HepG2 (cell line): ENCODE results near the gene HSD11B2. TPM values are rescaled to one million over a fixed set of nuclear protein-coding genes. Genes with fewer than 3 reads are reported as not detected.

Source experiments
- CBX2 ChIP-seq, 2 experiments: fragments of 200-600 bp in 1 of 2; sonication (generic); formaldehyde crosslinking in 1 of 2; IDR thresholded peaks; 2 replicates each; pipeline versions ENCODE4 v1.7.0 to v1.8.1; 2018 to 2022; ENCODE audit warnings: low read depth in 2 of 2, low read length in 1 of 2, mild to moderate bottlenecking in 1 of 2, missing genetic modification reagents in 1 of 2
- EZH2 ChIP-seq: conservative IDR thresholded peaks from 2 replicates; pipeline ENCODE4 v1.6.1; 2012; ENCODE audit warnings: mild to moderate bottlenecking, low read depth, low read length, moderate library complexity
- GABPA ChIP-seq, 2 experiments: IDR thresholded peaks; 2 replicates each; pipeline ENCODE4 v1.6.1; 2011 to 2016; ENCODE audit warnings: low read depth in 2 of 2, low read length in 1 of 2, missing biosample characterization in 1 of 2, missing genetic modification characterization in 1 of 2
- GZF1 ChIP-seq: sonication (generic); formaldehyde crosslinking; IDR thresholded peaks from 2 replicates; pipeline ENCODE4 v1.5.1; 2020; ENCODE audit warnings: mild to moderate bottlenecking, missing genetic modification reagents
- HOXA5 ChIP-seq: sonication (generic); formaldehyde crosslinking; IDR thresholded peaks from 2 replicates; pipeline ENCODE4 v1.4.0; 2020; ENCODE audit warnings: missing genetic modification reagents
- ISX ChIP-seq: sonication (generic); formaldehyde crosslinking; conservative IDR thresholded peaks from 2 replicates; pipeline ENCODE4 v1.5.0; 2020; ENCODE audit warnings: missing genetic modification reagents
- NCOA2 ChIP-seq: sonication (generic); formaldehyde crosslinking; IDR thresholded peaks from 2 replicates; pipeline ENCODE4 v1.8.0; 2022; ENCODE audit warnings: inconsistent platforms
- NFE2 ChIP-seq: sonication (generic); formaldehyde crosslinking; IDR thresholded peaks from 2 replicates; pipeline ENCODE4 v1.4.0; 2020; ENCODE audit warnings: missing genetic modification reagents
- PHF8 ChIP-seq: sonication (generic); formaldehyde crosslinking; IDR thresholded peaks from 2 replicates; pipeline ENCODE4 v1.5.0; 2020; ENCODE audit warnings: missing genetic modification reagents
- RAD51 ChIP-seq: fragments of 450-650 bp; IDR thresholded peaks from 2 replicates; pipeline ENCODE4 v1.6.1; 2016; ENCODE audit warnings: borderline replicate concordance
- SCMH1 ChIP-seq: sonication (generic); formaldehyde crosslinking; IDR thresholded peaks from 2 replicates; pipeline ENCODE4 v1.9.0; 2021; ENCODE audit warnings: missing genetic modification reagents, mild to moderate bottlenecking, borderline replicate concordance
- STAT5B ChIP-seq: sonication (generic); formaldehyde crosslinking; IDR thresholded peaks from 2 replicates; pipeline ENCODE4 v1.4.0; 2020; ENCODE audit warnings: missing genetic modification reagents
- YY1 ChIP-seq: IDR thresholded peaks from 2 replicates; pipeline ENCODE4 v1.6.1; 2011; ENCODE audit warnings: low read length, low read depth, moderate library complexity, mild to moderate bottlenecking; ENCODE audit not compliant: insufficient read depth, insufficient replicate concordance
- ZFP36L1 ChIP-seq: sonication (generic); formaldehyde crosslinking; IDR thresholded peaks from 2 replicates; pipeline ENCODE4 v1.8.0; 2022; ENCODE audit warnings: mild to moderate bottlenecking, missing genetic modification reagents, moderate library complexity
- ZNF12 ChIP-seq: sonication (generic); formaldehyde crosslinking; IDR thresholded peaks from 2 replicates; pipeline ENCODE4 v1.5.0; 2020; ENCODE audit warnings: missing genetic modification reagents
- ZNF180 ChIP-seq: sonication (generic); formaldehyde crosslinking; IDR thresholded peaks from 2 replicates; pipeline ENCODE4 v1.4.0; 2020; ENCODE audit warnings: low read depth, missing genetic modification reagents, borderline replicate concordance
- ZNF317 ChIP-seq: sonication (generic); formaldehyde crosslinking; IDR thresholded peaks from 2 replicates; pipeline ENCODE4 v1.5.0; 2020; ENCODE audit warnings: mild to moderate bottlenecking, missing genetic modification reagents
- ZNF350 ChIP-seq: sonication (generic); formaldehyde crosslinking; IDR thresholded peaks from 2 replicates; pipeline ENCODE4 v1.4.0; 2020; ENCODE audit warnings: mild to moderate bottlenecking, low read depth, missing genetic modification reagents, borderline replicate concordance
- ZNF557 ChIP-seq: sonication (generic); formaldehyde crosslinking; IDR thresholded peaks from 2 replicates; pipeline ENCODE4 v1.4.0; 2020; ENCODE audit warnings: missing genetic modification reagents
- ZNF570 ChIP-seq: sonication (generic); formaldehyde crosslinking; IDR thresholded peaks from 2 replicates; pipeline ENCODE4 v1.4.0; 2020; ENCODE audit warnings: mild to moderate bottlenecking, missing genetic modification reagents, borderline replicate concordance
- ZNF782 ChIP-seq: sonication (generic); formaldehyde crosslinking; IDR thresholded peaks from 2 replicates; pipeline ENCODE4 v1.4.0; 2020; ENCODE audit warnings: missing genetic modification reagents, mild to moderate bottlenecking, borderline replicate concordance
- ZNF841 ChIP-seq: sonication (generic); formaldehyde crosslinking; IDR thresholded peaks from 2 replicates; pipeline ENCODE4 v1.8.1; 2023; ENCODE audit warnings: missing genetic modification reagents, borderline replicate concordance
- polyA plus RNA-seq, 8 experiments: library from polyadenylated mRNA; depleted of rRNA in 3 of 8; stranded (reverse) in 7 of 8; unstranded in 1 of 8; fragments of >200 nt; fragmentation: Illumina TruSeq in 4 of 8; extraction: Trizol in 4 of 8; gene quantifications; 2 replicates each; pipeline versions ENCODE4 v1.2.1 to v1.2.3, GENCODE V29; 2011 to 2016; ENCODE audit warnings: low read depth in 4 of 8, missing spikeins in 1 of 8, mixed read lengths in 1 of 8; ENCODE audit not compliant: insufficient read depth in 1 of 8
- total RNA-seq, 5 experiments: library from RNA; depleted of rRNA; stranded (reverse); fragments of >200 nt; fragmentation: Illumina TruSeq; extraction: Trizol; gene quantifications; 2 replicates each; pipeline ENCODE4 v1.2.3, GENCODE V29; 2016; ENCODE audit warnings: low read depth in 1 of 5
- TF ChIP-seq, protein P1 (sequence below): sonication (generic); formaldehyde crosslinking; IDR thresholded peaks from 2 replicates; pipeline ENCODE4 v1.8.0; 2022; ENCODE audit warnings: mild to moderate bottlenecking, missing genetic modification reagents, borderline replicate concordance
- TF ChIP-seq, protein P2 (sequence below): sonication (generic); formaldehyde crosslinking; IDR thresholded peaks from 2 replicates; pipeline ENCODE4 v1.9.0; 2021; ENCODE audit warnings: missing genetic modification reagents, borderline replicate concordance
- TF ChIP-seq, protein P3 (sequence below): sonication (generic); formaldehyde crosslinking; IDR thresholded peaks from 2 replicates; pipeline ENCODE4 v1.8.0; 2022; ENCODE audit warnings: mild to moderate bottlenecking, missing genetic modification reagents, moderate library complexity

Gene HSD11B2
- total and polyA plus RNA-seq, 2 of the 13 experiments (the other 11 are each of a cell fraction or from before 2014, with no cell fraction given): 8.9 to 13.6 TPM

DNA sequence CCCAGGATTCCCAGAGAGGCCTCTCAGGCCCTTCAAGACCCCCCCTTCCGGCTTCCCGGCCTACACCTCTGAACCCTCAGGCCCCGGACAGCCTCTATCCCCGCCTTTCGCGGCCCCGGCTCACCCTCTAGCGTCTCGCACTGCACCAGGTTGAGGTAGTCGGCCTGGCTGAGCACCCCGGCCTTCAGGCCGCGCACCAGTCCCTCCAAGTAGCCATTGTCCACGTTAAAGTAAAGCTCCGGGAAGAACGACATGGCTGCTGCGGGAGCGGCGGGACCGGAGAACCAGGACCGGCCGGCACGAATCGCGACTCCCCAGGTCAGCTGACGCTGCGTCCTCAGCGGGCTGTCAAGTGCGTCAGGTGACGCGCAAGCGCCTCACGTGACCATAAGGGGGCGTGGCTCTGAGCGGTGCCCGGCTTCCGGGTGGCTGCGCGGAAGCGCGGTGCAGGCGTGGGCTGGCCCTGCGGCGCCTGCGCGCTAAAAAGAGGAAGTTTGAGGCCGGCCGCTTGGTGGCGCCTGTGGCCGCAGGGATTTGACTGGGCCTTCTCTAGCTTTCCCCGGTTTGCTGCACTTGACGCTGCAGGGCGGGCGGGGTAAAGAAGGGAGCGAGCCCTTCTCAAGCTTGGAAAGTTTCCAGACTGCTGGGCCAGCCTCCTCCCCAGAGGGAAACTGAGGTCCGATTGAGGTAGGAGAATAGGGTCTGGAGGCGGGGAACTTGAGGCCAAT, 50.1 kb downstream of the HSD11B2 start, which contains the start of gene ATP6V0D1 (continued):
- TF ChIP-seq ZNF12 (CRISPR knock-in tag) (no peak), HOXA5 (CRISPR knock-in tag) (no peak; the same call in 1 of the 2 replicates), EZH2 (no peak), PHF8 (CRISPR knock-in tag) (peak; percentile 95), ZNF180 (CRISPR knock-in tag) (no peak), NCOA2 (peak; percentile 73; the same call in 1 of the 2 replicates), ZNF841 (no peak), ZNF570 (CRISPR knock-in tag) (no peak), ZNF557 (CRISPR knock-in tag) (peak; percentile 80; the same call in 1 of the 2 replicates), STAT5B (CRISPR knock-in tag) (0 out of 2 replicates have a peak, but pooled peaks have one; percentile 24), SCMH1 (no peak), ZNF317 (peak; percentile 12; the same call in 1 of the 2 replicates), CBX2 (IDR thresholded peaks at IDR 0.05; ENCODE audit: low read depth, low read length) (no peak), CBX2 (CRISPR knock-in tag; IDR thresholded peaks at IDR 0.05; ENCODE audit: low read depth) (0 out of 2 replicates have a peak, but pooled peaks have one; percentile 76), ISX (CRISPR knock-in tag) (no peak), GABPA (IDR thresholded peaks at IDR 0.05; ENCODE audit: low read depth, low read length) (peak; percentile 67), GABPA (CRISPR knock-in tag; IDR thresholded peaks at IDR 0.05; ENCODE audit: low read depth) (peak; percentile 83), RAD51 (peak; percentile 100), ZNF782 (CRISPR knock-in tag) (no peak), ZFP36L1 (CRISPR knock-in tag) (no peak), ZNF350 (CRISPR knock-in tag) (peak; percentile 96), NFE2 (no peak), YY1 (peak; percentile 81), GZF1 (peak; percentile 4; the same call in 1 of the 2 replicates)
- TF ChIP-seq, protein P1, sequence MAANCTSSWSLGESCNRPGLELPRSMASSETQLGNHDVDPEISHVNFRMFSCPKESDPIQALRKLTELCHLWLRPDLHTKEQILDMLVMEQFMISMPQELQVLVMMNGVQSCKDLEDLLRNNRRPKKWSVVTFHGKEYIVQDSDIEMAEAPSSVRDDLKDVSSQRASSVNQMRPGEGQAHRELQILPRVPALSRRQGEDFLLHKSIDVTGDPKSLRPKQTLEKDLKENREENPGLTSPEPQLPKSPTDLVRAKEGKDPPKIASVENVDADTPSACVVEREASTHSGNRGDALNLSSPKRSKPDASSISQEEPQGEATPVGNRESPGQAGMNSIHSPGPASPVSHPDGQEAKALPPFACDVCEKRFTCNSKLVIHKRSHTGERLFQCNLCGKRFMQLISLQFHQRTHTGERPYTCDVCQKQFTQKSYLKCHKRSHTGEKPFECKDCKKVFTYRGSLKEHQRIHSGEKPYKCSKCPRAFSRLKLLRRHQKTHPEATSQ (CRISPR knock-in tag): peak; percentile 95
- TF ChIP-seq, protein P2, sequence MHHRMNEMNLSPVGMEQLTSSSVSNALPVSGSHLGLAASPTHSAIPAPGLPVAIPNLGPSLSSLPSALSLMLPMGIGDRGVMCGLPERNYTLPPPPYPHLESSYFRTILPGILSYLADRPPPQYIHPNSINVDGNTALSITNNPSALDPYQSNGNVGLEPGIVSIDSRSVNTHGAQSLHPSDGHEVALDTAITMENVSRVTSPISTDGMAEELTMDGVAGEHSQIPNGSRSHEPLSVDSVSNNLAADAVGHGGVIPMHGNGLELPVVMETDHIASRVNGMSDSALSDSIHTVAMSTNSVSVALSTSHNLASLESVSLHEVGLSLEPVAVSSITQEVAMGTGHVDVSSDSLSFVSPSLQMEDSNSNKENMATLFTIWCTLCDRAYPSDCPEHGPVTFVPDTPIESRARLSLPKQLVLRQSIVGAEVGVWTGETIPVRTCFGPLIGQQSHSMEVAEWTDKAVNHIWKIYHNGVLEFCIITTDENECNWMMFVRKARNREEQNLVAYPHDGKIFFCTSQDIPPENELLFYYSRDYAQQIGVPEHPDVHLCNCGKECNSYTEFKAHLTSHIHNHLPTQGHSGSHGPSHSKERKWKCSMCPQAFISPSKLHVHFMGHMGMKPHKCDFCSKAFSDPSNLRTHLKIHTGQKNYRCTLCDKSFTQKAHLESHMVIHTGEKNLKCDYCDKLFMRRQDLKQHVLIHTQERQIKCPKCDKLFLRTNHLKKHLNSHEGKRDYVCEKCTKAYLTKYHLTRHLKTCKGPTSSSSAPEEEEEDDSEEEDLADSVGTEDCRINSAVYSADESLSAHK (CRISPR knock-in tag): 0 out of 2 replicates have a peak, but pooled peaks have one; percentile 48
- TF ChIP-seq, protein P3, sequence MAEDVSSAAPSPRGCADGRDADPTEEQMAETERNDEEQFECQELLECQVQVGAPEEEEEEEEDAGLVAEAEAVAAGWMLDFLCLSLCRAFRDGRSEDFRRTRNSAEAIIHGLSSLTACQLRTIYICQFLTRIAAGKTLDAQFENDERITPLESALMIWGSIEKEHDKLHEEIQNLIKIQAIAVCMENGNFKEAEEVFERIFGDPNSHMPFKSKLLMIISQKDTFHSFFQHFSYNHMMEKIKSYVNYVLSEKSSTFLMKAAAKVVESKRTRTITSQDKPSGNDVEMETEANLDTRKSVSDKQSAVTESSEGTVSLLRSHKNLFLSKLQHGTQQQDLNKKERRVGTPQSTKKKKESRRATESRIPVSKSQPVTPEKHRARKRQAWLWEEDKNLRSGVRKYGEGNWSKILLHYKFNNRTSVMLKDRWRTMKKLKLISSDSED (CRISPR knock-in tag): no peak
